Measurements from ENCODE around the gene RABGAP1L.

GRCh38 chr1:174995121-174995520 is 835.8 kb downstream of the RABGAP1L start:
- TF ChIP-seq CTCF (conservative IDR thresholded peaks at IDR 0.05), result no peak
- no peak for TF ChIP-seq EZH2 (IDR thresholded peaks at IDR 0.05; ENCODE audit: low read depth)
